ENCODE data around the gene UNC13D. TPM values are rescaled to one million over a fixed set of nuclear protein-coding genes. Genes with fewer than 3 reads are reported as not detected.

Gene UNC13D
- total and polyA plus RNA-seq, 9 of the 15 experiments (the other 6 are each of a cell fraction or from before 2014, with no cell fraction given), result 0.86 to 244 (median 69.2) TPM

DNA sequence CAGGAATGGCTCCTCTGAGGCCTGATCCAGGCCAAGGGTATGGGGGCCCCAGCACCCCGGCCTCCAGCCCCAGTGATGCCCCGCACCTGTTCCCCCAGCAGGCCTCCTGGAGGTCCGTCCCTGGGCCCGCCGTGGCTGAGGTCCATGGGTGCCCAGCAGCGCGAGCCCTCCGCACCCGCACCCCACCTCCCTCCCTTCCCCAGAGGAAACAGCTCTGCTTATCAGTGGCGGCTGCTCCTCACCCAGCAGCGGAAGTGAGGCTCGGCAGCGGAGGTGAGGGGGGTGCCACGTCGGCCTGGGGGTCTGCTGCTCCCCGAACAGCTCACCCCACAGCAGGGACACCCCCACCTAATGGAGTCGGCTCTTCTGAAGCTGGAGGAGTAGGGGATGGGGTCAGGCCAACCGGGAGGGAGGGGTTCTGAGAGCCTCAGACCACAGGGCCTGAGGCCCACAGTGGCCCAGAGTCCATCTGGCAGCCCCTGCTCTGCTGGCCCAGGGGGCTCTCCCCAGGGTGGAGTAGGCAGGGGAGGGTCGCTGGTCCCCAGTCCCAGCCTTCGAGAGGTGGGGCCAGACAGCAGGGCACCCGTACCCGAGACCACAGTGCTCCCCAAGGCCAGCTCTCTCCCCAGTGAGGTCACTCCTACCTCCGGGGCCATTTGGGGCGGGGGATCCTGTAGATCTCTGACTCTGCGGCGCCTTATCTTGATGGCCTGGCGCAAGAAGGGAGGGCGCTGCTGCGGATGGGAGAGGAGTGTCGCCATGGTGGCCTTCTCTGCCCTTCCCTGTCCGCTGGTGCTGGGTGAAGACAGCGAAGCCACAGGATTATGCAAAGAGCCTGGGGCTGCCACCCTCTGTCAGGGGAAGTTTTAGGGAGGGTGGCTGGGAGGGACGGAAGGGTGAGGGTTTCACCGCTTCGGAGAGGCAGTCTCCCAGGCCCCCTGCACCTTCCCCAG, at the start of gene UNC13D (continued):
- TF ChIP-seq, protein P1, sequence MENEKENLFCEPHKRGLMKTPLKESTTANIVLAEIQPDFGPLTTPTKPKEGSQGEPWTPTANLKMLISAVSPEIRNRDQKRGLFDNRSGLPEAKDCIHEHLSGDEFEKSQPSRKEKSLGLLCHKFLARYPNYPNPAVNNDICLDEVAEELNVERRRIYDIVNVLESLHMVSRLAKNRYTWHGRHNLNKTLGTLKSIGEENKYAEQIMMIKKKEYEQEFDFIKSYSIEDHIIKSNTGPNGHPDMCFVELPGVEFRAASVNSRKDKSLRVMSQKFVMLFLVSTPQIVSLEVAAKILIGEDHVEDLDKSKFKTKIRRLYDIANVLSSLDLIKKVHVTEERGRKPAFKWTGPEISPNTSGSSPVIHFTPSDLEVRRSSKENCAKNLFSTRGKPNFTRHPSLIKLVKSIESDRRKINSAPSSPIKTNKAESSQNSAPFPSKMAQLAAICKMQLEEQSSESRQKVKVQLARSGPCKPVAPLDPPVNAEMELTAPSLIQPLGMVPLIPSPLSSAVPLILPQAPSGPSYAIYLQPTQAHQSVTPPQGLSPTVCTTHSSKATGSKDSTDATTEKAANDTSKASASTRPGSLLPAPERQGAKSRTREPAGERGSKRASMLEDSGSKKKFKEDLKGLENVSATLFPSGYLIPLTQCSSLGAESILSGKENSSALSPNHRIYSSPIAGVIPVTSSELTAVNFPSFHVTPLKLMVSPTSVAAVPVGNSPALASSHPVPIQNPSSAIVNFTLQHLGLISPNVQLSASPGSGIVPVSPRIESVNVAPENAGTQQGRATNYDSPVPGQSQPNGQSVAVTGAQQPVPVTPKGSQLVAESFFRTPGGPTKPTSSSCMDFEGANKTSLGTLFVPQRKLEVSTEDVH (IDR thresholded peaks at IDR 0.05; ENCODE audit: low read depth, partially characterized antibody), result no peak
- TF ChIP-seq, protein P2, sequence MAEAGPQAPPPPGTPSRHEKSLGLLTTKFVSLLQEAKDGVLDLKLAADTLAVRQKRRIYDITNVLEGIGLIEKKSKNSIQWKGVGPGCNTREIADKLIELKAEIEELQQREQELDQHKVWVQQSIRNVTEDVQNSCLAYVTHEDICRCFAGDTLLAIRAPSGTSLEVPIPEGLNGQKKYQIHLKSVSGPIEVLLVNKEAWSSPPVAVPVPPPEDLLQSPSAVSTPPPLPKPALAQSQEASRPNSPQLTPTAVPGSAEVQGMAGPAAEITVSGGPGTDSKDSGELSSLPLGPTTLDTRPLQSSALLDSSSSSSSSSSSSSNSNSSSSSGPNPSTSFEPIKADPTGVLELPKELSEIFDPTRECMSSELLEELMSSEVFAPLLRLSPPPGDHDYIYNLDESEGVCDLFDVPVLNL (CRISPR knock-in tag; IDR thresholded peaks at IDR 0.05; ENCODE audit: low read depth), result 0 out of 2 replicates have a peak, but pooled peaks have one; percentile 17
- TF ChIP-seq POLR2AphosphoS5 (IDR thresholded peaks at IDR 0.05; ENCODE audit: control insufficient read depth, insufficient read depth, low read depth, low read length), result peak; percentile 53
- no peak for TF ChIP-seq YBX1 (IDR thresholded peaks at IDR 0.05)
- TF ChIP-seq HMG20A (CRISPR knock-in tag; conservative IDR thresholded peaks at IDR 0.05), result no peak
- TF ChIP-seq ZNF324 (CRISPR knock-in tag; IDR thresholded peaks at IDR 0.05), result no peak
- TF ChIP-seq, protein P3, sequence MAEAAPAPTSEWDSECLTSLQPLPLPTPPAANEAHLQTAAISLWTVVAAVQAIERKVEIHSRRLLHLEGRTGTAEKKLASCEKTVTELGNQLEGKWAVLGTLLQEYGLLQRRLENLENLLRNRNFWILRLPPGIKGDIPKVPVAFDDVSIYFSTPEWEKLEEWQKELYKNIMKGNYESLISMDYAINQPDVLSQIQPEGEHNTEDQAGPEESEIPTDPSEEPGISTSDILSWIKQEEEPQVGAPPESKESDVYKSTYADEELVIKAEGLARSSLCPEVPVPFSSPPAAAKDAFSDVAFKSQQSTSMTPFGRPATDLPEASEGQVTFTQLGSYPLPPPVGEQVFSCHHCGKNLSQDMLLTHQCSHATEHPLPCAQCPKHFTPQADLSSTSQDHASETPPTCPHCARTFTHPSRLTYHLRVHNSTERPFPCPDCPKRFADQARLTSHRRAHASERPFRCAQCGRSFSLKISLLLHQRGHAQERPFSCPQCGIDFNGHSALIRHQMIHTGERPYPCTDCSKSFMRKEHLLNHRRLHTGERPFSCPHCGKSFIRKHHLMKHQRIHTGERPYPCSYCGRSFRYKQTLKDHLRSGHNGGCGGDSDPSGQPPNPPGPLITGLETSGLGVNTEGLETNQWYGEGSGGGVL (CRISPR knock-in tag; IDR thresholded peaks at IDR 0.05), result no peak
- no peak; the same call in 1 of the 2 replicates for TF ChIP-seq ZBED1 (IDR thresholded peaks at IDR 0.05)
- no peak for TF ChIP-seq RAD51 (IDR thresholded peaks at IDR 0.05; ENCODE audit: borderline replicate concordance, low read depth)
- no peak for TF ChIP-seq PRMT5 (CRISPR knock-in tag; IDR thresholded peaks at IDR 0.05)
- TF ChIP-seq GABPA (tag; conservative IDR thresholded peaks at IDR 0.05; ENCODE audit: low read depth), result peak; percentile 88
- peak; percentile 80; the same call in 1 of the 2 replicates for TF ChIP-seq GTF2E2 (tag; IDR thresholded peaks at IDR 0.05)
- TF ChIP-seq U2AF1 (optimal IDR thresholded peaks at IDR 0.05; ENCODE audit: low read depth, low read length), result no peak
- TF ChIP-seq, protein P4, sequence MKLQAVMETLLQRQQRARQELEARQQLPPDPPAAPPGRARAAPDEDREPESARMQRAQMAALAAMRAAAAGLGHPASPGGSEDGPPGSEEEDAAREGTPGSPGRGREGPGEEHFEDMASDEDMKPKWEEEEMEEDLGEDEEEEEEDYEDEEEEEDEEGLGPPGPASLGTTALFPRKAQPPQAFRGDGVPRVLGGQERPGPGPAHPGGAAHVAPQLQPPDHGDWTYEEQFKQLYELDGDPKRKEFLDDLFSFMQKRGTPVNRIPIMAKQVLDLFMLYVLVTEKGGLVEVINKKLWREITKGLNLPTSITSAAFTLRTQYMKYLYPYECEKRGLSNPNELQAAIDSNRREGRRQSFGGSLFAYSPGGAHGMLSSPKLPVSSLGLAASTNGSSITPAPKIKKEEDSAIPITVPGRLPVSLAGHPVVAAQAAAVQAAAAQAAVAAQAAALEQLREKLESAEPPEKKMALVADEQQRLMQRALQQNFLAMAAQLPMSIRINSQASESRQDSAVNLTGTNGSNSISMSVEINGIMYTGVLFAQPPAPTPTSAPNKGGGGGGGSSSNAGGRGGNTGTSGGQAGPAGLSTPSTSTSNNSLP (IDR thresholded peaks at IDR 0.05; ENCODE audit: borderline replicate concordance, low read depth, low read length), result no peak
- no peak for TF ChIP-seq TEAD4 (IDR thresholded peaks at IDR 0.05; ENCODE audit: low read length)
- no peak for TF ChIP-seq TEAD4 (CRISPR knock-in tag; IDR thresholded peaks at IDR 0.05; ENCODE audit: borderline replicate concordance)
- TF ChIP-seq ZBTB17 (CRISPR knock-in tag; IDR thresholded peaks at IDR 0.05), result peak; percentile 43; the same call in 1 of the 2 replicates
- TF ChIP-seq CC2D1A (IDR thresholded peaks at IDR 0.05), result peak; percentile 88
- no peak for TF ChIP-seq SMARCA5 (IDR thresholded peaks at IDR 0.05)
- no peak for TF ChIP-seq SRSF1 (IDR thresholded peaks at IDR 0.05; ENCODE audit: low read depth, low read length)
- no peak for TF ChIP-seq RFX7 (CRISPR knock-in tag; IDR thresholded peaks at IDR 0.05)
